Measurements from ENCODE around the gene SSR1.
A peak's percentile ranks its signal among the peaks of the same experiment; 100 is the strongest.

The SSR1 gene

GRCh38 chr6:7313505-7314165 is 636 bp upstream of the SSR1 start:
- TF ChIP-seq FOXP2 (optimal IDR thresholded peaks at IDR 0.05; ENCODE audit: borderline replicate concordance, extremely low read depth, extremely low read length, insufficient read depth) (no peak), POLR2AphosphoS5 (IDR thresholded peaks at IDR 0.05; ENCODE audit: low read depth, low read length) (no peak)

GRCh38 chr6:7311917-7312615 is 933 bp downstream of the SSR1 start:
- peak; percentile 88; the same call in 1 of the 2 replicates for TF ChIP-seq SIN3A (IDR thresholded peaks at IDR 0.05; ENCODE audit: borderline replicate concordance, insufficient read depth, low read length)
- TF ChIP-seq FOXP2 (optimal IDR thresholded peaks at IDR 0.05; ENCODE audit: borderline replicate concordance, extremely low read depth, extremely low read length, insufficient read depth), result no peak
- TF ChIP-seq POLR2AphosphoS5 (IDR thresholded peaks at IDR 0.05; ENCODE audit: low read depth, low read length), result no peak
- peak; percentile 31; the same call in 1 of the 2 replicates for TF ChIP-seq TAF1 (IDR thresholded peaks at IDR 0.05; ENCODE audit: borderline replicate concordance, insufficient read depth, low read length)
- peak in 1 of 2 experiments; percentile 23; a peak in 1 of 4 replicates for TF ChIP-seq REST (IDR thresholded peaks at IDR 0.05; ENCODE audit: insufficient read depth in 1 of 2, low read depth in 2 of 2, low read length in 2 of 2)

GRCh38 chr6:7311176-7311575 is 1.8 kb downstream of the SSR1 start:
- TF ChIP-seq TAF1 (IDR thresholded peaks at IDR 0.05; ENCODE audit: borderline replicate concordance, insufficient read depth, low read length) (no peak), REST (IDR thresholded peaks at IDR 0.05; ENCODE audit: insufficient read depth in 1 of 2, low read depth in 2 of 2, low read length in 2 of 2) (no peak), SIN3A (IDR thresholded peaks at IDR 0.05; ENCODE audit: borderline replicate concordance, insufficient read depth, low read length) (no peak), POLR2AphosphoS5 (IDR thresholded peaks at IDR 0.05; ENCODE audit: low read depth, low read length) (no peak), FOXP2 (optimal IDR thresholded peaks at IDR 0.05; ENCODE audit: borderline replicate concordance, extremely low read depth, extremely low read length, insufficient read depth) (no peak)

- no peak for TF ChIP-seq TAF1 (IDR thresholded peaks at IDR 0.05; ENCODE audit: borderline replicate concordance, insufficient read depth, low read length)
- TF ChIP-seq REST (IDR thresholded peaks at IDR 0.05; ENCODE audit: insufficient read depth in 1 of 2, low read depth in 2 of 2, low read length in 2 of 2), result no peak
- TF ChIP-seq POLR2AphosphoS5 (IDR thresholded peaks at IDR 0.05; ENCODE audit: low read depth, low read length), result no peak
- TF ChIP-seq FOXP2 (optimal IDR thresholded peaks at IDR 0.05; ENCODE audit: borderline replicate concordance, extremely low read depth, extremely low read length, insufficient read depth), result no peak
- TF ChIP-seq SIN3A (IDR thresholded peaks at IDR 0.05; ENCODE audit: borderline replicate concordance, insufficient read depth, low read length), result no peak
Observed at GRCh38 chr6:7309050-7309449, 3.9 kb downstream of the SSR1 start.

GRCh38 chr6:7307533-7307932 is 5.5 kb downstream of the SSR1 start:
- TF ChIP-seq POLR2AphosphoS5 (IDR thresholded peaks at IDR 0.05; ENCODE audit: low read depth, low read length) (no peak), FOXP2 (optimal IDR thresholded peaks at IDR 0.05; ENCODE audit: borderline replicate concordance, extremely low read depth, extremely low read length, insufficient read depth) (no peak), SIN3A (IDR thresholded peaks at IDR 0.05; ENCODE audit: borderline replicate concordance, insufficient read depth, low read length) (no peak), REST (IDR thresholded peaks at IDR 0.05; ENCODE audit: insufficient read depth in 1 of 2, low read depth in 2 of 2, low read length in 2 of 2) (no peak), TAF1 (IDR thresholded peaks at IDR 0.05; ENCODE audit: borderline replicate concordance, insufficient read depth, low read length) (no peak)

Data from PFSK-1 (cell line).